HG03439 (cell line): ENCODE results near the gene TNS1.
"Not testable (repeated sequence)": the region's sequence is repeated elsewhere in the genome, so short reads cannot be mapped to it uniquely, and the experiment has no call there.

Experiments used
- ATAC-seq: cut with Tn5 transposase; IDR thresholded peaks from one replicate; pipeline ENCODE4 v1.9.1; 2021; ENCODE audit warnings: mild to moderate bottlenecking, moderate library complexity; ENCODE audit not compliant: unreplicated experiment

Gene TNS1

DNA sequence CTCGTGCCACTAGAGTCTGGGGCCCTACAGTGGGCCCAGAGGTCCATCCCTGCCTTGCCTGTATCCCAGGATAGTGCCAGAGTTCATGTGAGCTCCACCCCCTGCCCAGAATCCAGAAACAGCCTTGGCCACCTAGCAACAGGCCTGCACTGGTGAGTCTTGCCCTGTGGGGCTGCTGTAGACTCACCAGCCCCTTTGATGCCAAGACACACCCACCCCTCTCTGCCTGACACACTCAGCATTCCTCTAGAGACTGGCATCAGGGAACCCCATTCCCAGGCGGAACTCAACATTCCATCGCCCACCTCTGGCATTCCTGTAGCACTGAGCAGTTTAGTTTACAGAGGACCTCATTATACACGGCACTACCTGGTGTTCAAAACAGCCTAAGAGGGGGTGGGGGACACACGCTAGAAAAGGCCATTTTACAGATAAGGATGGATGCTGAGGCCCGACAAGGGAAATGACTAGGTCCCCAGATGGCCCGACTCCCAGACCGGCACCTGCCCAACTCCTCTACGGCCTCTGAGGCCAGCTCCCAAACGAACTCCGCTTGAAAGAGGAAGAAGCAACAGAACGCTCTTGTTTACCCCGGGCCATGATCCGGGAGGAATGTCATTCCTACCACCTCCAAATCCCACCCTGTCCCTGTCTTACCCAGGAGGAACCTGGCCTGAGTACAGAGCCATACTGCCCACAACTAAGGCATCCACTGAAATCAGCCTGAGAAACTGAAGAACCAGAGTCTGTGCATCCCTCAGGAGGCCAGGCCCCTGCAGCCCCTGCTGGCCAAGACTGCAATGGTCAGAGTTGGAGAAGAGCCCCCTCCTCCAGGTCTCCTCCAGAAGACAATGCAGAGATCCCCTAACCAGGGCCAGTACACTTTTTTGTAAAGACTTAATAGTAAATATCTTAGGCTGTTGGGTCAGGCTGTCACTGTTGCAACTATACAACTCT, 180.2 kb downstream of the TNS1 start:
- no peak for ATAC-seq

DNA sequence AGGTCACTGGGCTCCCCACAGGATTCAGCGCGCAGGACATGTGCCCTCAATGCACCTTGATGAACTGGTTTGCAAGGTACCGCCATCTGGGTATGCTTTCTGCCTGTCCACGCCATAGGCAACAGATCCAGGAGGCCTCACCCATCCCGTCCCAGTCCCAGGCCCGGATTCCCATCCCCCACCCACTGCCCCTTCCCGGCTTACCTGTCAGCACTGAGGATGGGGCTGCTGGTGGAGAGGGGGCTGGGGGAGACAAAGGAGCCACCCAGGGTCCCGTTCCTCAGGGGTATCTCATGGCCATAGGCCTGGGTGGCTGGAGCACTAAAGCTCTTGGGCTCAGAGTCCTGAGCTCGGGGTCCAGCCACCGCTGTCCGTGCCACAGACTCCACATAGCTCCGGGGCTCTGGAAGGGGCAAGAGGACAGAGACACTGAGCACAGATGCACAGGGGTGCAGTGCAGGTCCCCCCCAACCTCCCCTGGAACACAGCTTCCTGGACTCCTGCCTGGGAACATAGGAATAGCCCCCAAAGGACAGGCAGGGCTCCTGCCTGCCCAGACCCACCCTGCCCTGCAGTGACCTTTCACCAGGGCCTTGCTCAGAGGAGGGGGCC, 181.2 kb downstream of the TNS1 start:
- no peak for ATAC-seq

DNA sequence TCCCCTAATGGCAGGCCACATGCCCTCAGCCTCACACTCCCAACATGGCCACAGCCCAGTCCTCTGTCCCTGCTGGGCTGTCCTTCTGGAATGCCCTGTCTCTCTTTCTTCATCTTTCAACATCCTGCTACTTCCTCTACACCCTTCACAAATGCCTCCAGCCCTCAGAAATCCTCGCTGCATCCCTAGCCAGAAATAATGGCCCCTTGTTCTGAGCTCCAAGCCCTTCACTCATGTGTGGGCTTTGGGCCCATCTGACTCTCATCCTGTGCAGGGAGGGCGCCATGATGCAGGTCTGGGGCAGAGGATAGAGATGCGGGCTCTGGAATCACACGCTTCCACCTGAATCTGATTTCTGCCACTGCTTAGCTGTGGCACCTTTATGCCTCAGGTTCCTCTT, 181.9 kb downstream of the TNS1 start:
- ATAC-seq = no peak

DNA sequence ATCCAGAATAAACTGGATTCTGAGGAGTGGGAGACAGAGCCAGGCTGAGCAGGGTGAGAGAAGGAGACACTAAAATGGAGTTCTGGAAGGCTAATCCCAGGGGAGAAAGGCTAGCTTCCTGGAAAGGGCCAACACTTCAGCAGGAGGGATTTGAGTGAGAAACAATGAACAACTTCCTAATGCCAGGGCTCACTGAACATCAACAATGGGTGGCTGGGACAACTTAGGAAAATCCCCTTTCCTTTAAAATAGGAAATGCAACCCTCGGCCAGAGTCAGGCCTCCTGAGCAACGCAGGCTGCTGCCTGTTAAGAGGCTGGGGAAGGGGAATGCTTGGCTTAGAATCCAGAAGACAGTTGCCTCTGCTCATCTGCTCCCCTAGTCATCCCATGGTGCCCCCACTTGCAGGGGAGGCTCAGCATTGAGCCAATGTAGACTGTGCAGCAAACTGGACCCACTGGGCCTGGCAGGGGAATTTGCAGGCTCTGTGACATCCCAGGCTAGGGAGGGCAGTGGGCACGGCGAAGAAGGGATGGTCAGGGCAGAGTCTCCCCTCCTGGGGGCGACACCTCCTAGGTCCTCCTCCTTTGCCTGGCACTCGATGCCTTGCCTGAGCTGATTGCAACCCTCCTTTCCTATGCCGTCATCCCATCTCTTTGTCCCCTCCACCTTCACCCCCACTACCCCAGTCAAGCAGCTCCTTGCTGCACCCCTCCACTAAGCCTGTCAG, 182.5 kb downstream of the TNS1 start:
- no peak for ATAC-seq

DNA sequence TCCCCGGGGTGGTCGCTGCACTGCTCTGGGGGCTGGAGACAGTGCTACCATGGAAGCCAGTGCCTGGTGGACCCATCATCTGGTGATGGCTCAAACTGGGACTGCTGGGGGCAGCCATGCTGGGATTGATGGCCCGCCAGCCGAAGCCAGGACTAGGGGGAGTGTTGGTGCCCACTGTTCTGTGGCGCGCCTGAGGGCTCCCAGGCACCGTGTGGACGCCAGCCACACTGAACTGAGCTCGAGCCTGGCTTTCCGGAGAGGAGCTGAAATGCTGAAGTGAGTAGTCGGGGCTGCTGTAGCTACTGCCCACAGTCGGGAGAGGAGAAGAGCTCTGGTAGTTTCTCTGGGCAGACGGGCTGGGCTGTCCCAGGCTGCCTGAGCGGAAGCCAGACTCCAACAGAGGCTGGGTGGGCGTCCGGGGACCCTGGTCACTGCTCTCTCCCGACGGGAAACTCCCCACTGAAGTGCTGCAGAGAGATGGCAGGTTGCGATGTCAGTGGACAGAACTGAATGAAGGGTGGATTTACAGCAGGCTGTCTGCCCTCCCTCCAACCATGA, 184.4 kb downstream of the TNS1 start:
- ATAC-seq = no peak

DNA sequence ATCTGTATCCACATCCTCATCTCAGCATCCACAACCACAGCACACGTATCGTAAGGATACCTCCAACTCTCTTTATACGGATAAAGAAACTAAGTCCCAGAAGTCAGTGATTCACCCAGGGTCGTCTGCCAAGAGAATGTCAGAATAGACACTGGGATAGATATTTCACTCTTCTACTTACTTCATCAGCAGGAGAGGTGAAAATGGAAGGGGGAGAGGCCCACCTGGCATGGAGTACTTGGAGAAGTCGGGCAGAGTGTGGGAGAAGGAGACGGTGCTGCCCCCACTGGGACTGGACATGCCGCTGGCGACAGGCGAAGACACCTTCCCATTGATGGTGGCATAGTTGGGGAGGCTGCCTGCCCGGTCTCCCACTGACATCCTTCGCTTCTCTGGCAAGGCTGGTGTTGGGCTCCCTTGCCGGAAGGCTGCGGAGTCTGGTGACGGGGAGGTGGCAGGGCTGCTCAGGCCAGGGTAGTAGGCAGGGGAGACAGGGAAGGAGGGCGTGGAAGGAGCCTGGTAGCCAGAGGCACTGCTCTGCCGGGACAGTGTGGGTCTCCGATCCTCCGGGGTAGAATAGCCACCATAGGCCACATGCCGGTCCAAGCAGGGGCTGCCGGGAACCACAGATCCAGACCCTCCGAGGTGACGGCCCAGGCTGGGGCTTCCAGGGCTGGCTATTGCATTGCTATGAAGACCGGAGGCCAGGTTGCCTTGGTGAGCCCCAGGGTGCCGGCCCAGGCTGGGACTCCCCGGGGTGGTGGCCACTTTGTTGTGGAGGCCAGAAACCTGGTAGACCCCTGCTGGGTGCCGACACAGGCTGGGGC, 185.1 kb downstream of the TNS1 start:
- ATAC-seq = no peak

DNA sequence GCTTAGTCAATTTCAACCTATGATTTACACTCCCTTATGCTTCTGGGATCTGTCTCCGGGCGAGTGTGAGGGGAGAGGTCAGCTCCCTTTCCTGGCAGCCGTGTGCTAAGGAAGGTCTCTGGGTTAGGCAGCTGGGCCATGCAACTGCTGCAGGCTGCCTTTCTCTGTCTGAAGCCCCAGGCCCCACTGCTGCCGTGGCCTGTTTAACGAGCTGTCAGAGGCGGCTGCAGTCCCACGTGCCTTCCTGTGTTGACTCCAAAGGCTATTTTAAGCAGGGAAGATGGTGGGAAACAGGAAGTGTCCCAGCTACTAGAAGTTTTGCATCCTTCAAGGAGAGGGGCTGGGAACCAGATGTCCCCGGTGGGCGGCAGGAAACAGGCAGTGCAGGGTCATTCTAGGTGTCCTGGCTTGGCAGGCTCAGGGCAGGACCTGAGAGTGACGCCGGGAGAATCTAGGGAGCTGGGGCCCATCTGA, 186.4 kb downstream of the TNS1 start:
- no peak for ATAC-seq

DNA sequence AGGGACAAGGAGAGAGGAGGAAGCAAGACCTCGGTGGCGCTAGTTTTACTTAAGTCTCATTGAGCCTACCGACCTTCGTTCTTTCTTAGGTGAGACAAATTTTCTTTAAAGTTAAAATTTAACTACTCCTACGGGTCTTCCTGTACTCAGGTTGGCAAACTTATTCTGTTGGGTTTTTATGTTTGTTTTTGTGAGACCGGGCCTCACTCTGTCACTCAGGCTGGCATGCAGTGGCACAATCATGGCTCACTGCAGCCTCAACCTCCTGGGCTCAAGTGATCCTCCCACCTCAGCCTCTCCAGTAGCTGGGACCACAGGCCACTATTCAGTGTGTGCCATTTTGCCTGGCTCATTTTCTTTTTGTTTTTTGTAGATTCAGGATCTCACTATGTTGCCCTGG, 189.0 kb downstream of the TNS1 start:
- no peak for ATAC-seq

DNA sequence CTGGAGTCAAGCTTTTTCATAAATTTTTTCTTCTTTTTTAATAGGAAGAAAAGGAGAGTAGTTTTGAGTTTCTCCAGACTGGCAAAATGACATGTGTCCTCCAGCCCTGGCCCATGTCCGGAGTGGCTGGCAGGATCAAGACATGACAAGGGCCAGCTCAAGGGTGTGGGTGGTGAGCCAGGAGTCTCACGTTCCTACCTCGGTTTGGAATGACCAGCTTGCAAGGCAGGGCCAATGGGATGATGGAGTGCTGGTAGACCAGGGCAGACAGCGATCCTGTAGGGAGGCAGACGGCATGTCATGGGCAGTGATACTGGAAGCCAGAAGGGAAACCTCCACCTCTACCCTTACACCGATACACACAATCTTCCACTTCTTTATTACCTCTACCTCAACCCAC, 190.6 kb downstream of the TNS1 start:
- no peak for ATAC-seq

DNA sequence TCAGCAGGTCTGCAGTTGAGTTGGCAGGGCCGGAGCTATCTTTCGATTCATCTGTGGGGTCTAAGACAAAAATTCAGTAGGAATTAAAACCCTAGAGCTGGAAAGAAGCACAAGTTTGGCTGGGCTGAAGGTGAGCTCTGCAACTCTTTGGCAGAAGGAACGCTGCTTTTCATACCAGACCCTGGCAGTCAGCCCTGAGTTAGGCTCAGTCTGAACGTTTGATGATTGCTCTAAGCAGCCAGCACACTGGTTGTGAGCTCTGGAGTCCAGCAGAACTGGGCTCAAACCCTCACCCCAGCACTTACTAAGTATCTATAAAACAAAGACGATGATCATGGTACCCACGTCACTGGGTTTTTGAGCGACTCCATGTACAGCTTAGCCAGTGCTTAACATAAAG, 192.5 kb downstream of the TNS1 start:
- ATAC-seq = no peak

DNA sequence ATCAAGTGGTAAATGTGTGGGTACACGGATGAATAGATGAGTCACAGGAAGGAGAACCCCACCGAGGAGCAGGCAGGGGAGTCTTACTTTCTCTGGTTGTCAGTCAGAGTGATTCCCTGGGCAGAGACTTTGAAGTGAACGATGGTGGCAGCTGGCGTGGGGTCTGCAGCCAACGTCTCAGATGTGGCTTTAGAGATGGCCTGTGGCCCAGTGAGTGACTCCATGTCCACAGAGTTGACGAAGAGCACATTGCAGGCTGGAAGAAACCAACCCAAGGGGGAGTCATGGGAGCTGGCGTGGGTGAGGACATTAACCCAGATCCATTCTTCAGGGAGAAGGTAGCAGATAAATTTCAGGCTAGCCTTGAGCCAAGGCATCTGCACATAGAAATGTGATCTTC, 193.1 kb downstream of the TNS1 start:
- no peak for ATAC-seq

DNA sequence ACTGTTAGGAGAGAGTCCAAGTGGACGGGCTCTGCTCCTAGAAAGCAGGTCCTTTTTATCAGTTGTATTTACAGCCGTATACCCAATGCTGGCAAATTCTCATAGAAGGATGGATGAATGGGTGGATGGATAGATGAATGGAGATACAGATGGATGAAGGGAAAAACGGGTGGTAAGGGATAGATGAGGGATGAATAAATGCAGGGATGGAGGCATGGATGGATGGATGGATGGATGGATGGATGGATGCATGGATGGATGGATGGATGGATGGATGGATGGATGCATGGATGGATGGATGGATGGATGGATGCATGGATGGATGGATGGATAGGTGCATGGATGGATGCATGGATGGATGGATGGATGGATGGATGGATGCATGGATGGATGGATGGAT, 193.8 kb downstream of the TNS1 start:
- ATAC-seq = not testable (repeated sequence)

DNA sequence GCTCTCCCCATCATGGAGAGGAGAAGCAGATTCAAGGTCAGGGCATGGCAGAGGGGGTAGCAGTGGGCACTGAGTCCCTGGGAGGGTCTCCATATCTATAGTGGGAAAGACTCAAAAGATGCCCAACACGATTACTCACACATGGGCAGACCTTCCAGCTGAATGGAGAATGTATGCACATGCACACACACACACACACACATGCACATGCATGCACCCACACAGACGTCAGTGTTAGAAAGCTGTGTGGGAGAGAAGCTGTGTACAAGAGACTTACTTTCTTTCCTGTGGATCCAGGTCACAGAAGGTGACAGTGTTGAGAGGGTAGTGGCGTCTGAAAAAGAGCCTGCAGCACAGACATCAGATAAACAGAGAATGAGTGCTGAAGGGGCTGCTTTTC, 194.5 kb downstream of the TNS1 start:
- no peak for ATAC-seq

DNA sequence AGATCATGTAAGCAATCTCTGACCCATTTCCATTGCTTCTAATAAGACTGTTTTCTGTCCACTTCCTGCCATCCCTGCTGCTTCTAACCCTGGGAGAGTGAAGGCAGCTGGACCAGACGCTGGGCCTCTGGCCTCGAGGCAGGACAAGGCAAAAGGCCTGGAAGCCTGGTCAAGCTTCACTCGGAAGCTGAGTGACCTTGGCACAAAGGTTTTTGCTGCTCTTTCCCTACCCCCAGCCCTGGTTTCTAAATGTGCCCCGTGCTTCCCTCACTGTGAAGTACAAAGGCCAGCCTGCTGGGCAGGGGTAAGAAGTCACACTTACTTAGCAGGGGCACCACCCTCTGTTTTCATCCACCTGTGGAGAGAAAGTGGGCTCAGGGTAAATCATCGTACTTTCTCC, 195.0 kb downstream of the TNS1 start:
- ATAC-seq = no peak

DNA sequence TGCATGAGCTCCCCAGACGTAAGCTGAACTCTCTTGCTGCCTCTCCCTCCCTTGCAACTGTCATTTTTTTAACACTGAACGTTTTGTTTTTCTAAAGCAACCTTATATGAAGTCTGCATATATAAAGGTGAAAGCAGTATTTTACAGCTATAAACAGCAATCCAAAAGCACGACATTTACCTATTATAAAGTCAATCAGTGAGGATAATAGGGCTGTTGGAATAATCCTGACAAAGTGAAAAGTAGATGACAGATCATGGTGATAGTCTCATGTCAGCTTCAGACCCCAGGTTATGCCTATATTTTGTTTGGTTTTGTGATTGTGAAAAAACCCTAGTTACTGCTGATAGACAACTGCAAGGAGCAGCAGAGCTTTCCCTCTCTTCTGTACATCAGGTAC, 195.8 kb downstream of the TNS1 start:
- no peak for ATAC-seq

DNA sequence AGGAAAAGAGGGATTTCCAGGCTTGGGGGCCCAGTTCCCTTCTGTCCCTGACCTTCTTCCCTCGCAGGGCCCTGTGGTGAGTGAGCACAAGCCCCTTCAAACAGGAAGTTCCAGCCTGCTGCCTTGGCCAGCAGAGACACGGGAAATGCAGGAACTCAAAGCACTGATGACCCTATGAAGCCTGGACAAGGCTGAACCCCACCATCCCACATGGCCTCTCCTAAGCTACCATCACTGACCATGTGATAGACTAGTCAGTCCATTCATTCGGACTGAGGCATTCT, 196.4 kb downstream of the TNS1 start:
- no peak for ATAC-seq

DNA sequence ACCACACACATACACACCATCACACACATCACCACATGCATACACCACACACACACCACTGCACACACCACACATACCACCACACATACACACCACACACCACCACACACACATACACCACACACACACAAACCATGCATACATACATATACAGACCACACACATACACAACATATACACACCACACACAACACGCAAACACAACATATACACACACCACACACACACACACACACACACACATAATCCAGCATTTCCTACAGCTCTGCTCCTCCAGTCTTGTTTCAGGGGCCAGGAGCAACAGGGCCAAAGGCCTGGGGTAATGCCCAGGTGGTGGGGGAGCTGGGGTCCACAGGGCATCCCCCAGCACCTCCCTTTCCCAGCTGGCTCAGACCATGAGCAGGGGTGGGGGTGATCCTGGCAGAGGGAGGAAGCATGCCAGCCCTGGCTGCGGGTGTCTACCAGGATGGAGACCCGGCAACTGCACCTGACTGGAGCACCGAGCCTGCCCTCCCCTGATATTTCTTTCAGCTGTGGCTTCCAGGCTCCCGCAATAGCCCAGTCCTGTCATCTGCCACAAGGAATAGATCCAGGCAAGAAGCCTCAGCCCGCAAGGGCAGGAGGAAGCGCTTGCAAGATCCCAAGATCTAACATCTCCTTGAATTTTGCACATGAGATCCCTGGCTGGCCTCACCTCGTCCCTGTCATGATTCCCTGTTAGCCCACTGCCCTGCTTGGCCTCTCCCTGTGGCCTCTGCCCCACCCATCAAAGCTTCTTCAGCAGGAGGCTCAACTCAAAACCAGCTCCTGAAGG, 196.9 kb downstream of the TNS1 start:
- no peak for ATAC-seq

DNA sequence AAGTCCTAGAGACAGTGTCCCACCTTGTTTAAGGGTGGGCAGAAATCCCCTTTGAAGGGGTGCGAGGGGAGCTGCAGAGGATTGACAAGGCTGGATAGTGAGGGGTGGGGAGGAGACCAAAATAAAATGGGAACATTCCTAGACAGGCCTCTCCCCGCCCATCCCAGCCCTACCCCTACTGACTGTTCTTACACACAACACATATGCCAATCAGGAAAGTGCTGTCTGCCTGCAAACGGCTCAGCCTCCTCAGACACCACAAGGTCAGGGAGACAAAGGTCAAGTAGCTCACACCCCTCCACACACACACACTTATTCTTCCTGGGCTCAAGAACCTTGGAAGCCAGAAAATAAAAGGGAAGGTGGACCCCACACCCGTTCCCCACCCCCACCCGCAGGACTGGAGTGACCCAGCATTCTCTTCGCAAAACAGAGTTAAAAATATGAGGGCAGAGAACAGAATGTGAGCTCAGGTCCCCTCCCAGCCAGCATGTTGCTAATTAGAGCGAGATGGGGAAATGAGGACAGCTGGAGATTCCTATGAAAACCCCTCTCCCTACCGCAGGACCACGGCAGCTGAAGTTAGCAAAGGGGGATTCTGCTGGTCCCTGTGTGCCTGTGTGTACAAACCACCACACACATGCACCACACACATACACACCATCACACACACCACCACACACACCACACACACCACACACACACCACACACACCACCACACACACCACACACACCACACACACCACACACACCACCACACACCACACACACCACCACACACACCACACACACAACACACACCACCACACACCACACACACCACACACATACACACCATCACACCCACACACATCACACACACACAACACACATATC, 197.8 kb downstream of the TNS1 start:
- ATAC-seq = no peak

DNA sequence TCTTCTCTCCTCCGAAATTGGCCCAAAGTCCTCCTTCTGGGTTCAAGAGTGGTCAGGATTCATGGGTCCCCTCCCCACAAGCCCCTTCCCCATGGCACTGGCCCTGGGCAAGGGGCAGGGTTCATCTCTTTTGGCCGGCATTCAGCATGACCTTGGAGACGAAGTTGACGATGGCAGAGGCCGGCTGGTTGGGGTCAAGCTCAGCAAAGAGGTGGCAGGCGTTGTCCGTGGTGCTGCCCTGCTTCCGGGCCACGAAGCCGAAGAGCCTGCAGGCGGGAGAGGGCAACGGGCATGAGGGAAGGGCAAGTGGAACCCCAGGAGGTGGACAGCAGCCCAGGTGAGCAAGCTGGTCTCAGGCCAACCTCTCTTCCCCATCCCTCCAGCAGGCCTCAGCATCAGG, 198.5 kb downstream of the TNS1 start:
- no peak for ATAC-seq
